Measurements from ENCODE around the gene MKNK1.

DNA sequence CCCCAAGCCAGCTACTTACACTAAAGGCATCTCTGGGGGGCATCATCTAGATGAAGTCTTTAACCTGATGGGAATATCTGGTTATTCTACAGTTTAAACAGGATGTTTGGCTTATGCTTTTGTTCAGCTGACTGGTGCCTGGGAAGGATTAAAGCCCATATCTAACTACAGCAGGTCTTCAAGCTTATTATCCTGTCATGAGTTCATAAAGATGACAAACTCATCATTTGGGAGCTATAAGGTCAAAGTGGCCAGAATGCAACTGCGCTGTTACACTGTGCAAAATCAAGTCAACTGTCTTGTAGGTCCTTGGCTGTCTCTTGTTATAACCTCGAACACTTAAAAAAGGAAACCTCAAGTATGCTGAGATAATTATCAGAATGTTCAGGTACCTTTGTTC, 31.1 kb upstream of the MKNK1 start:
- no peak for TF ChIP-seq MYC (IDR thresholded peaks at IDR 0.05; ENCODE audit: low read depth, low read length)
- TF ChIP-seq, protein P1, sequence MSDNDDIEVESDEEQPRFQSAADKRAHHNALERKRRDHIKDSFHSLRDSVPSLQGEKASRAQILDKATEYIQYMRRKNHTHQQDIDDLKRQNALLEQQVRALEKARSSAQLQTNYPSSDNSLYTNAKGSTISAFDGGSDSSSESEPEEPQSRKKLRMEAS (IDR thresholded peaks at IDR 0.05; ENCODE audit: low read depth, low read length): no peak
- TF ChIP-seq CTCF (IDR thresholded peaks at IDR 0.05; ENCODE audit: low read depth, low read length): no peak
- TF ChIP-seq POLR2A (IDR thresholded peaks at IDR 0.05; ENCODE audit: extremely low read depth, insufficient read length): no peak
